ENCODE measurements around the gene FNDC1. TPM values are rescaled to one million over a fixed set of nuclear protein-coding genes. Genes with fewer than 3 reads are reported as not detected.

FNDC1 gene
- total RNA-seq, 1 experiment from 2014 or later, result not detected

GRCh38 chr6:159152041-159152440, 17.2 kb upstream of the FNDC1 start:
- intact Hi-C loops (cut with micrococcal nuclease; ENCODE audit: unreplicated experiment), result no loop called here
- POLR2A ChIA-PET, result no interaction called here
- no peak overlapping the region for H3K27ac Mint-ChIP-seq (ENCODE audit: unreplicated experiment)

GRCh38 chr6:159152782-159153181, 16.4 kb upstream of the FNDC1 start:
- Histone ChIP-seq H3K9me3 (peaks cover 7% of the 10 kb centered on the region), H3K4me1 (no peaks in the 10 kb centered on the region), H3K27me3 (replicated peaks; ENCODE audit: control insufficient read depth, insufficient read depth, low read length) (no peaks in the 10 kb centered on the region), H3K36me3 (ENCODE audit: control insufficient read depth, insufficient read depth, low read length) (no peaks in the 10 kb centered on the region), H3K4me3 (ENCODE audit: low read depth, low read length) (no peak overlapping the region)
- BruUV-seq (replicated peaks), result no TSS peak
- no peak overlapping the region for H3K27ac Mint-ChIP-seq (ENCODE audit: unreplicated experiment)
- TF ChIP-seq CTCF (IDR thresholded peaks at IDR 0.05; ENCODE audit: insufficient read depth in 1 of 2, low read depth in 1 of 2, low read length in 1 of 2, severe bottlenecking in 1 of 2, unreplicated experiment in 1 of 2), result no peak
- peaks cover 10% of the 10 kb centered on the region for H3K9me3 Mint-ChIP-seq (ENCODE audit: unreplicated experiment)
- H3K4me1 Mint-ChIP-seq (ENCODE audit: low read depth, unreplicated experiment), result no peaks in the 10 kb centered on the region
- no peak for DNase-seq
- H3K27me3 Mint-ChIP-seq (ENCODE audit: insufficient read depth, unreplicated experiment), result peaks cover 11% of the 10 kb centered on the region
- ChIA-PET CTCF (interaction anchor here (1.0 kb wide), 1 partner anchor 18 kb away, joined by 4 read pairs; no protein-coding TSS in a partner anchor), POLR2A (no interaction called here)
- intact Hi-C loops (cut with micrococcal nuclease; ENCODE audit: unreplicated experiment), result no loop called here
- no peak overlapping the region for H3K4me3 Mint-ChIP-seq (ENCODE audit: unreplicated experiment)
- H3K36me3 Mint-ChIP-seq (ENCODE audit: insufficient read depth, unreplicated experiment), result no peaks in the 10 kb centered on the region

More at GRCh38 chr6:159152041-159152440, 17.2 kb upstream of the FNDC1 start:
- H3K4me3 ChIP-seq (ENCODE audit: low read depth, low read length), result no peak overlapping the region
- Mint-ChIP-seq H3K27me3 (ENCODE audit: insufficient read depth, unreplicated experiment) (peaks cover 10% of the 10 kb centered on the region), H3K4me3 (ENCODE audit: unreplicated experiment) (no peak overlapping the region), H3K9me3 (ENCODE audit: unreplicated experiment) (peaks cover 10% of the 10 kb centered on the region), H3K4me1 (ENCODE audit: low read depth, unreplicated experiment) (no peaks in the 10 kb centered on the region), H3K36me3 (ENCODE audit: insufficient read depth, unreplicated experiment) (no peaks in the 10 kb centered on the region)
- no peaks in the 10 kb centered on the region for H3K36me3 ChIP-seq (ENCODE audit: control insufficient read depth, insufficient read depth, low read length)
- DNase-seq, result no peak
- no TSS peak for BruUV-seq (replicated peaks)
- peaks cover 7% of the 10 kb centered on the region for H3K9me3 ChIP-seq
- H3K27me3 ChIP-seq (replicated peaks; ENCODE audit: control insufficient read depth, insufficient read depth, low read length), result no peaks in the 10 kb centered on the region
- no peaks in the 10 kb centered on the region for H3K4me1 ChIP-seq
- CTCF ChIA-PET, result no interaction called here
- TF ChIP-seq CTCF (IDR thresholded peaks at IDR 0.05; ENCODE audit: insufficient read depth in 1 of 2, low read depth in 1 of 2, low read length in 1 of 2, severe bottlenecking in 1 of 2, unreplicated experiment in 1 of 2), result no peak

- POLR2A ChIA-PET, result no interaction called here
- H3K4me1 Mint-ChIP-seq (ENCODE audit: low read depth, unreplicated experiment), result no peaks in the 10 kb centered on the region
- intact Hi-C loops (cut with micrococcal nuclease; ENCODE audit: unreplicated experiment), result no loop called here
Observed at GRCh38 chr6:159155679-159156078, 13.5 kb upstream of the FNDC1 start.

More at GRCh38 chr6:159155679-159156078, 13.5 kb upstream of the FNDC1 start:
- TF ChIP-seq CTCF (IDR thresholded peaks at IDR 0.05; ENCODE audit: insufficient read depth in 1 of 2, low read depth in 1 of 2, low read length in 1 of 2, severe bottlenecking in 1 of 2, unreplicated experiment in 1 of 2), result no peak
- H3K4me3 ChIP-seq (ENCODE audit: low read depth, low read length), result no peak overlapping the region
- Mint-ChIP-seq H3K36me3 (ENCODE audit: insufficient read depth, unreplicated experiment) (no peaks in the 10 kb centered on the region), H3K27me3 (ENCODE audit: insufficient read depth, unreplicated experiment) (peaks cover 8% of the 10 kb centered on the region), H3K9me3 (ENCODE audit: unreplicated experiment) (peaks cover 10% of the 10 kb centered on the region), H3K27ac (ENCODE audit: unreplicated experiment) (no peak overlapping the region), H3K4me3 (ENCODE audit: unreplicated experiment) (no peak overlapping the region)
- H3K36me3 ChIP-seq (ENCODE audit: control insufficient read depth, insufficient read depth, low read length), result no peaks in the 10 kb centered on the region
- no peaks in the 10 kb centered on the region for H3K4me1 ChIP-seq
- H3K9me3 ChIP-seq, result peaks cover 7% of the 10 kb centered on the region
- DNase-seq, result no peak
- CTCF ChIA-PET, result no interaction called here
- no peaks in the 10 kb centered on the region for H3K27me3 ChIP-seq (replicated peaks; ENCODE audit: control insufficient read depth, insufficient read depth, low read length)
- no TSS peak for BruUV-seq (replicated peaks)
